ENCODE measurements around the gene CA9. TPM values are rescaled to one million over a fixed set of nuclear protein-coding genes. Genes with fewer than 3 reads are reported as not detected.

CA9 gene
- total RNA-seq, 1 experiment from 2014 or later = not detected

DNA sequence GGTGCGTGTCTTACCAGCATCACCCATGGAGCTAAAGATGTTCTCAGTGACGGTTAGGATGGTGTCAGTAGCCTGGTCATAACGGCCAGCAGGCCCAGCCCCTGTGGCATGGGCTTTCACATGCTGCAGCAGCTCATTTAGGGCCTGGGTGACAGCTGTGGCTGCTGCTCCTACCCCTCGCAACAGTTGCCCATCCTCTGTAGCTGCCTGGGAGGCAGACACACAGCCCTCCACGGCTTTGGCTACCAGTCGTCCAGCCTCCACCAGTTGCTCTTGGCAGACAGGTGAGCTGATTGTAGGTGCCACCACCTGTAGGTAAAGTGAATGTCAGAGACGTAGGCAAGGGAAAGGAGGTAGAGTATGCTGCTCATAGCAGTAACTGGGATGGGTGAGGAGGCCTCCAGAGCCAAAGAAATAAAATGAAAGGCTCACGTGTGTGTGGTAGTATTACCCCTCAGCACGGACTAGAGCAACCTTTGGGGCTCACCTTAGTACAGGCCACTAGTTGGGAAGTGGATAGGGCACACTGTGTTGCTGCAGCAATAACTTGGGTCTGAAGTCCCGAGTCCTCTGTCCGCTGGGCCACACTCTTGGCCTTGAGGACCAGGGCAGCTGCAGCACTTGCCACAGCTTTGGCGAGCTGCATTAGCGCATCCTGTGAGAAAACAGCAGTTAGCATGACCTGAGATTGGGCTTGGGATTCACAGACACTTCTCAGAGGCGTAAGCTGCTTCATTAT, 43.6 kb downstream of the CA9 start:
- DNase-seq (ENCODE audit: low spot score) = no peak

DNA sequence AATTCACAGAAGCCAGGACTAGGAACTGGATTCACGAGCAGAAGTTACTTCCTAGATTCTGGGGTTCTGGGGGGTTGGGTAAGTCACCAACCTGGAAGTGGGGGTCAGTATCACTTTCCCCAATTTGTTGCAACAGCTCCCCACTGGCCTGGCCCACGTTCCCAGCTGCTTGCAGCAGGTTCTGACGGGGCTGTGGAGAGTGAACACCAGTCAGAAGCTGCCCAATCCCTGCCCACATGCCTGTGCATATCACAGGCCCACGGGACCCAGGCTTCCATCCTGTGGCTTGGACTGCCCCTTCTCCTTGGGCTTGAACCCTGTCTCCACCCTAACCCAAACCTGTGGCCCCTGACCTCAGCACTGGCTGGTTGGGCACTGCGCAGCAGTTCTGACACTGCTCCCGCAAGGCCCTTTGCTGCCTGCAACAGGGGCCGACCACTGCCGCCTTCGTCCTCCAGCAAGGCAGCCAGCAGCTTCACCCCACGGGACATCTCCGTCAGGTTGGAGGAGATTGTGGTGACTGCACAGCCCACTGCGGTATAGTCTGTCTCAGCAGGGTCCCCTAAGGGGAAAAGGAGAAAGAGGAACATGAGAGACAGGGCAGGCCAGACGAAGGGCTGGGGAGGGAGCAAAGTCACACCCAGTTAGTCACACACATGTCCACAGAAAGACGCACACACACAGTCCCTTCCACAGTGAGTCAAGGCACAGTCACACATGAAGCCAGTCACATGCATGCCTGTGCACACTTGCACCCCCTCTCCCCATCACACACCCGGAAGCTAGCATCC, 45.2 kb downstream of the CA9 start:
- no peak for DNase-seq (ENCODE audit: low spot score)

DNA sequence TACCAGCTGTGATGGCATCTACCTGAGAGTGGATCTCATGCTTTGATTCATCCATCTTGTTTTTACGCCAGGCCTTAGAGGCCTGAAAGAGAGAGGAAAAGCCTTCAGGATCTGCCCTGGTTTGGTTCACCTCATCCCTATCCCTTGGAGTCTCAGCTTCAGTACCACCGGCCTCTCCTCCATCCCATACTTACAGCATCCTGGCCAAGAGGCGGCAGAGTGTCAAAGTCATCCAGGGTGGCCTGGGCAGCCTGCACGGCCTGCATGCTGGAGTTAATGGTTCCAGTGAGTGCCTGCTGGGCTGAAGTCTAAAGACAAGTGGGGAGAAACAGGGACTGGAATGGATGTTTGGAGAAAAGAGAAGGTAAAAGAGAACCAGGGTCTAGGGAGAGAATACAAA, 45.8 kb downstream of the CA9 start:
- DNase-seq (ENCODE audit: low spot score) = no peak

DNA sequence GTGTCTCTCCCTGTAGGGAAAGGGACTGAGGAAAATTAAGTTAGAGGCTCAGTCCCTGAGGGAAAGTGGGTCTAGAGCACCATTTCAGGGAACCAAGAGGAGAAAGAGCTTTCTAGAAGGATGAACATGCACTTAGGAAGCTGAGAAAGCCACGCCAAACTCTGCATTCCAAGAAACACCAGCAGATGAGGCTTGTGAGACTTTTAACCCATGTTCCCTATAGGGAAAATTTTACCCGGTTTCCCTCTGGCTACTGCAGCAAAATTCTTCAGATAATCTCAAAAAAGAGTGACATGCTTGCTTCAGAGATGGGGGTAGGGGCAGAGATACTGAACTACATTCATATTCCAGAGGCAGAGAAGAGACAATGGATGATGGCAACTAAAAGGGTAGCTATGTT, 49.7 kb downstream of the CA9 start:
- DNase-seq (ENCODE audit: low spot score) = no peak

DNA sequence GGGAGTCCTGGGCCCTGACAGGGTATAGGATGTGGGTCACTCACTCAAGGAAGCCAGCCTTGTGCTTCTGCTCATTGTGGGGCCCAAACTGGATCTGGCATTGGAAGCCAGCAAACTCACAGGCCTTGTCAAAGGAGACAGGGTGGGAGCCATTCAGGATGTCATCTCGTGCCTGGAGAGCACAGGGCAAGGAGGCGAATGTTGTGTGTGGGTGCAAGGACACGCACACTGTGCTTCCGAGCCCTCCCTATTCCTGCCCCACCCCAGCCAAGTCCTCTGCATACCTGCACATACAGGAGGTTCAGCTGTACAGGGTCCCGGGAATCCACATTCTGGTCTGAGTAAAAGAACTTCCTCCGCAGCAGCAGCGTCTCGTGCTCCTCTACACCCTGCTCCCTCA, 50.2 kb downstream of the CA9 start:
- DNase-seq (ENCODE audit: low spot score) = no peak

DNA sequence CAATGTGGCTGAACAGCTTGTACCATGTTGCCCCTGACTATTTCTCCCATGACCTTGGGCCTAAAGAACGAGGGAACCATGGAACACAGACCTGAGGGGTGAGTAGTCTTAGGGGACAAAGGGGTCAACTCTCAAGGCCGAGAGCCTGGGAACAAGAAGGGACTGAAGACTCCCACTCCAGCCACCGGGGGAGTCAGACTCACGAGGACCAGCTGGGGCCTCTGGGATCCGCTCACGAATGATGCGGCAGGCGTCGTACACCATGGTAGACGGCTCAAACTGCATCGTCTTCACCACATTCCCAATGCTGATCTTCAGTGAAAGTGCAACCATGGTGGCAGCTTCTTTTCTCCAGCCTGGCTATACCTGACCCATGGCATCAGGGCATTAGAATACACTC, 51.6 kb downstream of the CA9 start:
- DNase-seq (ENCODE audit: low spot score) = no peak

DNA sequence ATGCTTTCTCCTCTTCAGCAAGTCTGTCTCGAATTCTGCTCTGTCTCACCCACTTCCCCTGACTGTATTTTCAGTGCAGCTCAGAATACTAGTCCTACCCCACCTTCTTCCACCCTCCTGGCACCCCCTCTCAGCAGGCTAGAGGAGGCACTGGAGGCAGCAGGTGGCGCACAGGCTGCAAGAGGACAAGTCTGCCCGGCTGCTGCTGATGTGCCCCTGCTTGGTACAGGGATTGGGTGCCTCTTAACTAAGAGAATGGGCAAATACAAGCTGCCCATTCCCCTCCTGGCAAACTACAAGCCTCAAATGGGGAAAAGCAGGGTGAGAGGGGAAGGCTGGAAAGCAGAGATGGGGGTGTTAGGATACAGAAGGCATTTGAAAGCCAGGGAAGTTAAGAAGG, 53.2 kb downstream of the CA9 start:
- peak; percentile 62 for DNase-seq (ENCODE audit: low spot score)

DNA sequence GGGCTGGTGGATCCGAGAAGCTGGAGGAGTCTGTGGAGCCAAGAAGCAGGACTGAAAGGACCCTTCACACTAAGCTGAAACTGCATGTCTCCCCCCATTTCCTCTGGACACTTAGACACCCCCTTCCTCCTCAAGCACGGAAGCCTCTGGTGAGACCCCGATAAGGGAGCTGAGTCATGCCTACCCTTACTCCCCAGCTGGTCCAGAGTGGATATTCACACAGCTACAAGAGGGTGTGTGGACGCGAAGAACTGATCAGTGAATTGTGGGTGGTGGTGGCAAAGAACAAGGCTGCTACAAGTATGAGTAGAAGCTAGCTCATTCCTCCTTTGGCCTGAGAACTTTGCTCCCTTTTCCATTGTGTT, 53.9 kb downstream of the CA9 start:
- no peak for DNase-seq (ENCODE audit: low spot score)

DNA sequence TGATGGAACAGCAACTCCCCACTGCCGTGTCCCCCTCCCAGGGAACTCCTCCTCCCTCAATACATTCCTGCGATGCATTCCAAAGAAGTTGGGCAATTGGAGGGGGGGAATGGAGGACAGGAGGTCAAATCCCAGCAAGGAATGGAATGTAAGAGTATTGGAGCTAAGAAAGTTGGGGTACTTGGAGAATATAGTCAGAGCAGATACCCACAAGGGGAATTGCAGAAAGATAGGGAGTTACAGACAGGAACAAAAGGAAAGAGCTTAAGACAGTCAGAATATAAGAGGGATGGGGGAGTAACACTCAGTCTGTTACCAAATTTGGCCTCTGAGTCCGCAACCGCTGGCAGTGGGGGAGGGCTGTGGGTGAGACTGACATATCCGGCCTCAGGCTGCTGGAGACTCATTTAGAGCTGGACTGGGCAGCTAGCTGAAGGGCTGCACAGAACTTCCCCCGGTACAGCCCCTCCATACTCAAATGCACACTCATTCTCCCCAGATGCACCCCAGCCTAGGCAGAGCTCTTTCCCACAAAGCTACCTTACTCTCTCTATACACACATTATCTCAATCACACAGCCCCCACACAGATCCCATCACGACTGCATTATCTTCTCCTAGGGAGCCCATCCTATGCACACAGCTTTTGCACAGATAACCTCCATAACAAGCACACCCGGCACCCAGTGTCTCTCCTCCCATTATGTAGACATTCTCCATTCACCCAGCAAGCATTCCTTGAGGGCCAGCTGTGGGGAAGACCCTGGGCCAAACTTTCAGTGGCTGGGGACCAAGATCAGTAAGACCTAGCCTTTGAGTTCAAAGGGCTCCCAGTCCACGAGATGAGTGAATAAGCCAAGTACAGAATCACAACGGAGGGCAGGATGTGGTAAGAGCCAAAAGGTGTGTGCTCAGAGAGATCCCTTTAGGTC, 54.6 kb downstream of the CA9 start:
- DNase-seq (ENCODE audit: low spot score) = peak; percentile 88

DNA sequence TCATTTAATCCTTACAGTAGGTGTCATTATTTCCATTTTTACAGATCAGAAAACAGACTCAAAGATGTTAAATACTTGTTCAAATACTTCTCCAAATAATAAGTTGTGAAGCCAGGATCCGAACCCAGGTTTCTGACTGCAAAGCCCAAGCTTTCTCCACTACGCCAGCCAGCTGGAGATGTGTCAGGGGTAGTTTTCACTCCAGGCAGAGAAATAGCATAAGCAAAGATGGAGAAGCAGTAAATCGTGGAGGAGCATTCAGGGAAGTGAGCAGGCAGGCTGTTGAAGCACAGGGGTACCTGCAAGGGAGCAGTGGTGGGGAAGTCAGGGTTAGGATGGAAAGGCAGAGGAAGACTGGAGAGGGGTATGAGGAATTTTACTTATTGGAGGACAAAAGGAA, 55.4 kb downstream of the CA9 start:
- no peak for DNase-seq (ENCODE audit: low spot score)

DNA sequence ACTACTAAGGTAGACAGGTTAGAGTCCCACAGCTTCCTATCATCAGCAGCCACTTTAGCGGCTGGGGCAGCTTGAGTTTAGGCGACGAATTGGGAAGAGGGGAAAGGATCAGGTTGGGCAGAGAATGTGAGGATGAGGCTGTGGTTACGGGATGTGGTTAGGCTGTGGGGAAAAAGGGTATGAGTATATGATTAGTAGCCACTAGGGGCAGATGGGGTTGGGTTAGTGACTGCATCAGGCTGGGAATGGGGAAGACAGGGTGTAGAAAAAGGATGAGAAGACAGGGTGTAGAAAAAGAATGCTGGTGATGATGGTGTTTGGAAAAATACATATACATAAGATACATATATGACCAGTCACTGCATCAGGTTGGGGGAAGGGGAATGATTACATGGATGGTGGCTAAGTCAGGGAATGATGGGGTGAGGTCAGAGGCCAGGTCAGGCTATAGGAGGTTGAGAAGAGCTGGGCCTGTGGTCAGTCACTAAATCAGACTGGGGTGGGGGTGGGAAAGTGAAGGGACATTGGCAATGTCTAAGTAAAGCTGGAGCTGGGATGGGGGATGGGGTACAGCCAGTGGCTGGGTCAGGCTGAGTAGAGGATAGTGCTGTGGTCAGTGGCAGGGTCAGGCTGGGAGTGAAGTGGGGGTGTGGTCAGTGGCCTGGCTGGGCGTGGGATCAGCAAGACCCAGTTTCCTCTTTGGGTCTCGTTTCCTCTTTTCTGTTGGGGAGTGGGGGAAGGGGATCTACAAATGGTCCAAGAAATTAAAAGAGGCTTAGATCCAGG, 56.2 kb downstream of the CA9 start:
- DNase-seq (ENCODE audit: low spot score) = peak; percentile 91

DNA sequence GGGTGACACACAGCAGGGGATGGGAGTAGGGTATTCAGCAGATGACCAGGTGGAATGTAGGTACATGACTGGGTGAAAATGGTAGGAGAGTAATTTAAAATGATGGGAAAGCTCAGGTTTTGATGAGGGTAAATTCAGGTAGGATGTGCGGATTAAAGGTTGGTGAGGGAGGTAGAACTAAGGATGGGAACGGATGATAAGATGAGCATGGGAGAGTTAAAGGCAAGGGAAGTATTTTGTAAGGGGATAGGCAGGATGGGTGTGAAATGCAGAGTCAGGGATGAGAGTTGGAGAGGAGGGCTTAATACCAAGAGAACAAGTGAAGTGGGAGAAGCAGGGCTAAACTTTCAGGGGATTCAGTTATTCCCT, 56.7 kb downstream of the CA9 start:
- no peak for DNase-seq (ENCODE audit: low spot score)

Other genes with a start within 250 kb of the CA9 start
- 18.6 and 19.9 TPM in 2 replicates for gene RUSC2, start 183.8 kb upstream of the CA9 start, total RNA-seq (2014; rRNA removed; shearing (Covaris generic))
- 11.3 and 15.1 TPM in 2 replicates for gene TESK1, start 68.7 kb upstream of the CA9 start, total RNA-seq (2014; rRNA removed; shearing (Covaris generic))
- 0.12 and 0.48 TPM in 2 replicates for gene CD72, start 55.5 kb upstream of the CA9 start, total RNA-seq (2014; rRNA removed; shearing (Covaris generic))
- not detected in 2 replicates for gene SIT1, start 23.0 kb upstream of the CA9 start, total RNA-seq (2014; rRNA removed; shearing (Covaris generic))
- gene RMRP, start 15.9 kb upstream of the CA9 start, total RNA-seq (2014; rRNA removed; shearing (Covaris generic)) = 1,768 and 6,657 TPM in 2 replicates
- 5.7 and 12.6 TPM in 2 replicates for gene CCDC107, start 15.6 kb upstream of the CA9 start, total RNA-seq (2014; rRNA removed; shearing (Covaris generic))
- gene ARHGEF39, start 8.7 kb upstream of the CA9 start, total RNA-seq (2014; rRNA removed; shearing (Covaris generic)) = 2.5 and 3.6 TPM in 2 replicates
- gene TPM2, start 16.0 kb downstream of the CA9 start, total RNA-seq (2014; rRNA removed; shearing (Covaris generic)) = 423 and 447 TPM in 2 replicates
- 139 and 155 TPM in 2 replicates for gene TLN1, start 58.3 kb downstream of the CA9 start, total RNA-seq (2014; rRNA removed; shearing (Covaris generic))
- gene CREB3, start 58.7 kb downstream of the CA9 start, total RNA-seq (2014; rRNA removed; shearing (Covaris generic)) = 76.5 and 103 TPM in 2 replicates
- 12.2 and 15.0 TPM in 2 replicates for gene GBA2, start 75.3 kb downstream of the CA9 start, total RNA-seq (2014; rRNA removed; shearing (Covaris generic))
- gene RGP1, start 75.4 kb downstream of the CA9 start, total RNA-seq (2014; rRNA removed; shearing (Covaris generic)) = 10.4 and 16.1 TPM in 2 replicates
- not detected in 2 replicates for gene MSMP, start 80.3 kb downstream of the CA9 start, total RNA-seq (2014; rRNA removed; shearing (Covaris generic))
- 1.9 and 2.1 TPM in 2 replicates for gene NPR2, start 117.7 kb downstream of the CA9 start, total RNA-seq (2014; rRNA removed; shearing (Covaris generic))
- gene SPAG8, start 138.3 kb downstream of the CA9 start, total RNA-seq (2014; rRNA removed; shearing (Covaris generic)) = 0.21 and 0.29 TPM in 2 replicates
- 36.3 and 49.2 TPM in 2 replicates for gene HINT2, start 141.1 kb downstream of the CA9 start, total RNA-seq (2014; rRNA removed; shearing (Covaris generic))
- not detected in 2 replicates for gene FAM221B, start 154.8 kb downstream of the CA9 start, total RNA-seq (2014; rRNA removed; shearing (Covaris generic))
- gene TMEM8B, start 155.3 kb downstream of the CA9 start, total RNA-seq (2014; rRNA removed; shearing (Covaris generic)) = 1.6 and 2.7 TPM in 2 replicates
- not detected in 2 replicates for gene OR13J1, start 196.5 kb downstream of the CA9 start, total RNA-seq (2014; rRNA removed; shearing (Covaris generic))
- gene HRCT1, start 232.3 kb downstream of the CA9 start, total RNA-seq (2014; rRNA removed; shearing (Covaris generic)) = 1.0 TPM in 1 of 2 replicates, not detected in the other
- 0.31 TPM in 1 of 2 replicates, not detected in the other for gene SPAAR, start 235.6 kb downstream of the CA9 start, total RNA-seq (2014; rRNA removed; shearing (Covaris generic))